HG02610 (cell line): ENCODE results near the gene DPEP3.

ENCODE experiments used
- ATAC-seq: cut with Tn5 transposase; IDR thresholded peaks from one replicate; pipeline ENCODE4 v1.9.1; 2021; ENCODE audit warnings: mild to moderate bottlenecking, moderate library complexity; ENCODE audit not compliant: unreplicated experiment

Gene DPEP3

GRCh38 chr16:67933805-67934204 is 46.5 kb downstream of the DPEP3 start:
- no peak for ATAC-seq

DNA sequence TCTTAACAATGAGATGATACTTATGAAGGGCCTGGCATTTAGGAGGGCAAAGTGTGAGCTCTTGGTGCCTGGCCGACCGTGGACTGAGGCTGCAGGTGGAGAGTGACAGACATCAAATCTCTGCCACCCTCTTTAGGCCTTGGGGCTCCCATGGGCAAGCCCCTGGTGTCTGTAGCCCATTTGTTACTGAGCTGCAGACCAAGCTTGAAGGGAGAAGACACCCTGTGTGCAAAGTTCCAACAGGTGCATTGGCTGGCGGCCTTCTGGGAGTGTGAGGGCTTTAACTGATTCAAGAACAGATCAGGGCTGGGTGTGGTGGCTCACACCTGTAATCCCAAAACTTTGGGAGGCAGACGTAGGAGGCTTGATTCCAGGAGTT is 47.8 kb downstream of the DPEP3 start:
- no peak for ATAC-seq

- no peak for ATAC-seq
Observed at GRCh38 chr16:67931712-67932461, 48.4 kb downstream of the DPEP3 start, which contains the start of gene CTRL. Gene CTRL, minus strand, starts transcription at chr16:67931862. Its CDS starts 10 bp downstream, at chr16:67931852.

- ATAC-seq, result no peak
Observed at GRCh38 chr16:67930678-67931211, 49.6 kb downstream of the DPEP3 start.

DNA sequence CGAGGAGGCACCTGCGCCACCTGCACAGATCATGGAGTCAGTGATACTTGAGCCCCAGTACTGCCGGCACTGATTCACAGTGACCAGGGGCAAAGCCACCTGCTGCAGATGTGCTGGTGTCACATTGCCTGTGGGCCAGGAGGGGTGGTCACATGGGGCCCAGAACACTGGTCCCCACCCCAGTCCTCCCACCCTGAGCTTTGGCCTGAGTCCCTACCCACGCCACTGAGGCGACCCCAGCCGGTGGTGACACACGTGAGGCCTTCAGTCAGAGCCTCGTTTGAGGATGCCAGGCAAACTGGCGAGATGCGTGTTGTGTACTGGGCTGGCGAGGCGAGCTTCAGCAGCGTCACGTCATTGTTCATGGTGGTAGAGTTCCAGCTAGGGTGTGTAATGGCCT is 50.1 kb downstream of the DPEP3 start:
- ATAC-seq, result no peak

DNA sequence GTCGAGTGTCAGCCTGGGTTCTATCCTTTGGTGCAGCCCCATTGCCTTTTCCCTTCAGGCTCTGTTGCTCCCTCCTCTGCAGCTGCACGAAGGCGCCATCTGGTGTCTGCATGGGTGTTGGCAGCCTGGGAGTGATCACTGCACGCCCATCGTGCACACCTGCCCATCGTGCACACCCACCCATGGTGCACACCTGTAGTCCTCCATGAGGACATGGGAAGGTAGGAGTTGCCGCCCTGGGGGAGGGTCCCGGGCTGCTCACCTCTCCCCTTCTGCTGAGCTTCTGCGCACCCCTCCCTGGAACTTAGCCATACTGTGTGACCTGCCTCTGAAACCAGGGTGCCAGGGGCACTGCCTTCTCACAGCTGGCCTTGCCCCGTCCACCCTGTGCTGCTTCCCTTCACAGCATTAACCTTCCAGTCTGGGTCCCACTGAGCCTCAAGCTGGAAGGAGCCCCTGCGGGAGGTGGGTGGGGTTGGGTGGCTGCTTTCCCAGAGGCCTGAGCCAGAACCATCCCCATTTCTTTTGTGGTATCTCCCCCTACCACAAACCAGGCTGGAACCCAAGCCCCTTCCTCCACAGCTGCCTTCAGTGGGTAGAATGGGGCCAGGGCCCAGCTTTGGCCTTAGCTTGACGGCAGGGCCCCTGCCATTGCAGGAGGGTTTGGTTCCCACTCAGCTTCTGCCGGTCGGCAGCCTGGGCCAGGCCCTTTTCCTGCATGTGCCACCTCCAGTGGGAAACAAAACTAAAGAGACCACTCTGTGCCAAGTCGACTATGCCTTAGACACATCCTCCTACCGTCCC is 51.5 kb downstream of the DPEP3 start:
- ATAC-seq, result no peak

- ATAC-seq, result no peak
Observed at GRCh38 chr16:67928147-67928546, 52.2 kb downstream of the DPEP3 start.

- ATAC-seq, result no peak
Observed at GRCh38 chr16:67927131-67927941, 53.0 kb downstream of the DPEP3 start.

- ATAC-seq, result no peak
Observed at GRCh38 chr16:67926181-67926750, 54.0 kb downstream of the DPEP3 start.
